Smooth muscle cell (in vitro differentiated cells): ENCODE data around the gene NRXN2. TPM values are rescaled to one million over a fixed set of nuclear protein-coding genes. Genes with fewer than 3 reads are reported as not detected.

Experiments
- DNase-seq: peaks from one replicate; lab custom pipeline; 2025; ENCODE audit not compliant: unreplicated experiment; lab: John Stamatoyannopoulos, UW
- H2AFZ ChIP-seq: fragments of 200-600 bp; sonication (generic); 2 replicates; pipeline ENCODE4 v1.6.0; 2016; ENCODE audit warnings: antibody characterized with exemption, low read depth, mild to moderate bottlenecking
- H3F3A ChIP-seq: fragments of 200-600 bp; sonication (generic); 2 replicates; pipeline ENCODE4 v1.6.0; 2017; ENCODE audit warnings: antibody characterized with exemption, low read depth
- H3K27ac ChIP-seq: fragments of 200-600 bp; sonication (generic); 2 replicates; pipeline ENCODE4 v1.5.1; 2016; ENCODE audit warnings: low read depth, mild to moderate bottlenecking
- H3K27me3 ChIP-seq: fragments of 200-600 bp; sonication (generic); 2 replicates; pipeline ENCODE4 v1.6.1; 2016; ENCODE audit warnings: low read depth, mild to moderate bottlenecking
- H3K36me3 ChIP-seq: fragments of 200-600 bp; sonication (generic); 2 replicates; pipeline ENCODE4 v1.5.1; 2016; ENCODE audit warnings: low read depth
- H3K4me1 ChIP-seq: fragments of 200-600 bp; sonication (generic); 2 replicates; pipeline ENCODE4 v1.5.1; 2016; ENCODE audit warnings: low read depth
- H3K4me2 ChIP-seq: fragments of 200-600 bp; sonication (generic); 2 replicates; pipeline ENCODE4 v1.6.0; 2016; ENCODE audit warnings: mild to moderate bottlenecking
- H3K4me3 ChIP-seq: fragments of 200-600 bp; sonication (generic); 2 replicates; pipeline ENCODE4 v1.5.1; 2016; ENCODE audit warnings: mild to moderate bottlenecking
- H3K79me2 ChIP-seq: fragments of 200-600 bp; sonication (generic); 2 replicates; pipeline ENCODE4 v1.6.0; 2016; ENCODE audit warnings: low read depth, mild to moderate bottlenecking
- H3K9ac ChIP-seq: fragments of 200-600 bp; sonication (generic); 2 replicates; pipeline ENCODE4 v1.6.0; 2016; ENCODE audit warnings: low read depth
- H3K9me3 ChIP-seq: fragments of 200-600 bp; sonication (generic); replicated peaks from 2 replicates; pipeline ENCODE4 v1.5.1; 2016; ENCODE audit warnings: low read depth
- H4K20me1 ChIP-seq: fragments of 200-600 bp; sonication (generic); 2 replicates; pipeline ENCODE4 v1.6.0; 2016; ENCODE audit warnings: low read depth
- WGBS: methylation state at CpG from one replicate; pipeline ENCODE4 v1.1.7; 2016; ENCODE audit warnings: low lambda C conversion rate; 5-methylcytosine and 5-hydroxymethylcytosine counted together
- polyA plus RNA-seq: library from polyadenylated mRNA; unstranded; fragments of >200 nt; fragmentation: Nextera tagmentation; extraction: Ambion mirVana; gene quantifications from 2 replicates; pipeline ENCODE4 v1.2.1, GENCODE V29; 2016
- total RNA-seq: library from RNA; depleted of rRNA; stranded (reverse); fragments of >200 nt; gene quantifications from 2 replicates; pipeline ENCODE4 v1.2.3, GENCODE V29; 2014
- TF ChIP-seq, protein P1 (sequence below): fragments of 200-600 bp; sonication (generic); IDR thresholded peaks from 2 replicates; pipeline ENCODE4 v1.5.1; 2017; ENCODE audit warnings: borderline replicate concordance, mild to moderate bottlenecking, antibody characterized with exemption; ENCODE audit not compliant: insufficient read depth, poor library complexity, severe bottlenecking

The NRXN2 gene
- total and polyA plus RNA-seq, 2 experiments from 2014 or later: 1.4 to 1.7 TPM

- Histone ChIP-seq H3K36me3 (no peaks in the 10 kb centered on the region), H3K9me3 (no peaks in the 10 kb centered on the region), H3K27me3 (no peaks in the 10 kb centered on the region), H3K79me2 (no peaks in the 10 kb centered on the region), H4K20me1 (no peaks in the 10 kb centered on the region), H3K4me3 (no peak overlapping the region), H3K4me2 (no peak overlapping the region), H2AFZ (no peak overlapping the region), H3F3A (no peaks in the 10 kb centered on the region), H3K27ac (no peak overlapping the region), H3K4me1 (peaks cover 12% of the 10 kb centered on the region), H3K9ac (peak overlapping the region; percentile 34)
- TF ChIP-seq, protein P1, sequence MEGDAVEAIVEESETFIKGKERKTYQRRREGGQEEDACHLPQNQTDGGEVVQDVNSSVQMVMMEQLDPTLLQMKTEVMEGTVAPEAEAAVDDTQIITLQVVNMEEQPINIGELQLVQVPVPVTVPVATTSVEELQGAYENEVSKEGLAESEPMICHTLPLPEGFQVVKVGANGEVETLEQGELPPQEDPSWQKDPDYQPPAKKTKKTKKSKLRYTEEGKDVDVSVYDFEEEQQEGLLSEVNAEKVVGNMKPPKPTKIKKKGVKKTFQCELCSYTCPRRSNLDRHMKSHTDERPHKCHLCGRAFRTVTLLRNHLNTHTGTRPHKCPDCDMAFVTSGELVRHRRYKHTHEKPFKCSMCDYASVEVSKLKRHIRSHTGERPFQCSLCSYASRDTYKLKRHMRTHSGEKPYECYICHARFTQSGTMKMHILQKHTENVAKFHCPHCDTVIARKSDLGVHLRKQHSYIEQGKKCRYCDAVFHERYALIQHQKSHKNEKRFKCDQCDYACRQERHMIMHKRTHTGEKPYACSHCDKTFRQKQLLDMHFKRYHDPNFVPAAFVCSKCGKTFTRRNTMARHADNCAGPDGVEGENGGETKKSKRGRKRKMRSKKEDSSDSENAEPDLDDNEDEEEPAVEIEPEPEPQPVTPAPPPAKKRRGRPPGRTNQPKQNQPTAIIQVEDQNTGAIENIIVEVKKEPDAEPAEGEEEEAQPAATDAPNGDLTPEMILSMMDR: no peak
- no peak for DNase-seq
- WGBS: 97% methylated on average over 11 of the region's 11 CpGs
Observed at GRCh38 chr11:64571050-64571409, 152.0 kb downstream of the NRXN2 start.

DNA sequence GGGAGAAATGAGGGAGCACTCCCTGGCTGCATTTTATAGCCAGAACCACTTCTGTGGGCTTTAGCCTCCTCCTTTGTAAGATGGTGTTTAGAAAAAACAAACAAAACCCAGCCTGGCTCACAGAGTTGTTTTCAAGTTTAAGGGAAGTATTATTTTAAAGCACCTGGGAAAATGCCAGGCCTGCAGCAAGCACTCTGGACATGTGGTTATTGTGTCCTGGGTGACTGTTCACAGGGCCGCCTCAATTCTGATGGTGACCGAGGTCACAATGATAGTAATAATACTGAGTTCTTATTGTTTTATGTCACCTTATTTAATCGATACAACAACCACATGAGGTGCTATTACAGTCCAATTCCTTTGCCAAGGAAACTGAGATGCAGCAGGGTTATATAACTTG, 152.7 kb downstream of the NRXN2 start:
- Histone ChIP-seq H2AFZ (no peak overlapping the region), H3K27ac (no peak overlapping the region)
- TF ChIP-seq, protein P1: no peak

DNA sequence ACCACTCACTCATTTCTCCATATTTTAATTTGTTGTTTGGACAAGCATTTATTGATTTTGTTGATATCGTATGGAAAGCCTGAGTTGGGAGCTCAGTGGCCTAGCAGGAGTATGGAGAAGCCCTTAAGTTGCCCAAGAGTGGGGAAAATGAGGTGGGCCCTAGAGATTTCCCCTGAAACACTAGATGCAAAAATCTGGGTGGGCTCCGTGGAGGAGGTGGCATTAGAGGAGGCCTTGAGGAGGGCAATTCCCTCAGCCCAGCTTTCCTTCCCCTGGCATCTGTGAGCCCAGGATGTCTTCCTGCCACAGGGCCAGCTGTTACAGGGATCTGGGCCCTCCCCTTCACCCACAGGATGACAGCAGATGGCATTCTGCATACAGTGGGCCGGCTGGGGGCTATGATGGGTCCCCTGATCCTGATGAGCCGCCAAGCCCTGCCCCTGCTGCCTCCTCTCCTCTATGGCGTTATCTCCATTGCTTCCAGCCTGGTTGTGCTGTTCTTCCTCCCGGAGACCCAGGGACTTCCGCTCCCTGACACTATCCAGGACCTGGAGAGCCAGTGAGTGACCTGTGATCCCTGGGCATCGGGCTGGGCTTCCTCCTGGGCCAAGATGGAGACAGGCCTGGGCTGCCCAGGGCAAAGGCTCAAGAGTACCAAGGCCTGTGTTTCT, 153.6 kb downstream of the NRXN2 start:
- Histone ChIP-seq H3K36me3 (no peaks in the 10 kb centered on the region), H3F3A (no peaks in the 10 kb centered on the region), H3K9me3 (no peaks in the 10 kb centered on the region), H3K79me2 (no peaks in the 10 kb centered on the region), H3K4me3 (no peak overlapping the region), H3K27ac (no peak overlapping the region), H2AFZ (no peak overlapping the region), H3K4me2 (no peak overlapping the region), H3K27me3 (no peaks in the 10 kb centered on the region), H3K4me1 (peaks cover 15% of the 10 kb centered on the region), H4K20me1 (no peaks in the 10 kb centered on the region), H3K9ac (no peak overlapping the region)
- no peak for DNase-seq
- WGBS: 92% methylated on average over 8 of the region's 8 CpGs
- TF ChIP-seq, protein P1: no peak

More for the DNA sequence above, 152.7 kb downstream of the NRXN2 start:
- H3K27me3 ChIP-seq: no peaks in the 10 kb centered on the region
- DNase-seq: no peak
- H3F3A ChIP-seq: no peaks in the 10 kb centered on the region
- no peaks in the 10 kb centered on the region for H3K36me3 ChIP-seq
- no peak overlapping the region for H3K4me2 ChIP-seq
- H3K9ac ChIP-seq: no peak overlapping the region
- no peak overlapping the region for H3K4me3 ChIP-seq
- no peaks in the 10 kb centered on the region for H4K20me1 ChIP-seq
- WGBS: 97% methylated on average over 3 of the region's 3 CpGs
- H3K9me3 ChIP-seq: no peaks in the 10 kb centered on the region
- peaks cover 15% of the 10 kb centered on the region for H3K4me1 ChIP-seq
- H3K79me2 ChIP-seq: no peaks in the 10 kb centered on the region

DNA sequence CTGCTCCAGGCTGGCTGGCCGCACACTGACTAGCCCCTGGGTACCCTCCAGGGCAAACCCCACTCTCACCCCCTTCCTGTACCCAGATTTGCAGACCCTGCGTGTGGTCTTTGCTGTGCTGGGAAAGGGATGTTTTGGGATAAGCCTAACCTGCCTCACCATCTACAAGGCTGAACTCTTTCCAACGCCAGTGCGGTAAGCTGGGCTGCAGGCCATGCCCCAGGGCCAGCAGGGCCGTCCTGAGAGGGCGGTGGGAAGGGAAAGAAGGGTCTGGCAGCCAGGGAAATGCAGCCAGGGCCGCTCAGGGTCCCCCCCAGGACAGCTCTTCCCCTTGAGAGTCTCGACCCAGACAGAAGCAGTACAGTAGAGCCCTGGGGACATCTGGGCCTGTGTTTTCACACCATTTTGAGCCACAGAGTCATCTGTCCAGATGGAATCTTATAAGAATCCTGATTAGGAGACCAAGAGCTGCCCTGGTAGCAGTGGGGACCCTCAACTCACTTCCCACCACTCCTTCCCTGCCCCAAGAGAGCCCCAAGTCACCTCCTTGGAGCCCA, 154.3 kb downstream of the NRXN2 start:
- no peak for DNase-seq
- H3K4me3 ChIP-seq: no peak overlapping the region
- no peaks in the 10 kb centered on the region for H3K27me3 ChIP-seq
- 85% methylated on average over 8 of the region's 8 CpGs for WGBS
- H3K4me2 ChIP-seq: no peak overlapping the region
- no peaks in the 10 kb centered on the region for H4K20me1 ChIP-seq
- no peak overlapping the region for H3K9ac ChIP-seq
- no peaks in the 10 kb centered on the region for H3K36me3 ChIP-seq
- H3K79me2 ChIP-seq: no peaks in the 10 kb centered on the region
- no peak overlapping the region for H2AFZ ChIP-seq
- H3K9me3 ChIP-seq: no peaks in the 10 kb centered on the region
- no peak overlapping the region for H3K27ac ChIP-seq
- H3K4me1 ChIP-seq: peaks cover 15% of the 10 kb centered on the region
- TF ChIP-seq, protein P1: no peak
- no peaks in the 10 kb centered on the region for H3F3A ChIP-seq
